Renal cortex interstitium (tissue), 15 donors: ENCODE results near the gene TUBA3D. TPM values are rescaled to one million over a fixed set of nuclear protein-coding genes. Genes with fewer than 3 reads are reported as not detected.
"Not testable (repeated sequence)": the region's sequence is repeated elsewhere in the genome, so short reads cannot be mapped to it uniquely, and the experiment has no call there.

Experiments used
- DNase-seq, 11 donors: peaks; one replicate each; pipeline ENCODE4 v3.0.0-alpha.2; 2013; ENCODE audit warnings: low read depth in 9 of 11, low spot score in 4 of 11; ENCODE audit errors: extremely low read depth in 1 of 11
- long read RNA-seq, 16 experiments: transcript quantifications; one replicate each; lab custom pipeline, GENCODE V29; 2026
- polyA plus RNA-seq, 3 donors: library from polyadenylated mRNA; unstranded; fragments of 120-200 nt; gene quantifications; one replicate each; pipeline ENCODE4 v1.2.1, GENCODE V29; 2013; ENCODE audit not compliant: insufficient read length in 3 of 3

The TUBA3D gene
- 1 to 10 TPM in 1 of 3 donors, under 1 TPM in 2; 0.33 to 1.8 (median 0.76) TPM for polyA plus RNA-seq
- long read RNA-seq, donor 1 = 0 reads
- long read RNA-seq, donor 2 = 0 reads
- long read RNA-seq, donor 3 = 0 reads
- long read RNA-seq, donor 4, partial matches to known transcripts = 175 of 181 reads
- long read RNA-seq, donor 4, other reads (novel, unspliced or antisense) = 6 of 181 reads
- long read RNA-seq, donor 5 = 0 reads
- long read RNA-seq, donor 6 = 0 reads
- long read RNA-seq, donor 7 = 0 reads
- long read RNA-seq, donor 8 = 0 reads
- long read RNA-seq, donor 9 = 0 reads
- long read RNA-seq, donor 10, partial matches to known transcripts = 0 of 6 reads
- long read RNA-seq, donor 10, other reads (novel, unspliced or antisense) = 6 of 6 reads
- long read RNA-seq, donor 11, partial matches to known transcripts = 25 of 143 reads
- long read RNA-seq, donor 11, other reads (novel, unspliced or antisense) = 118 of 143 reads
- long read RNA-seq, donor 12 = 0 reads
- long read RNA-seq, donor 13 = 0 reads
- long read RNA-seq, donor 14 = 0 reads
- long read RNA-seq, donor 15 = 0 reads
- long read RNA-seq, donor 16 = 0 reads

- DNase-seq = no peak
These were observed at the start of gene TUBA3D for GRCh38 chr2:131475831-131476230. TUBA3D (plus strand) TSS chr2:131476119; CDS start chr2:131476200, 81 bp downstream.

GRCh38 chr2:131426727-131427126 lies 49.2 kb upstream of the TUBA3D start:
- DNase-seq = no peak

GRCh38 chr2:131431336-131431735 lies 44.6 kb upstream of the TUBA3D start:
- no peak for DNase-seq

- DNase-seq = not testable (repeated sequence)
These were observed 35.0 kb upstream of the TUBA3D start for GRCh38 chr2:131440742-131441468.

- DNase-seq = not testable (repeated sequence)
These were observed 31.0 kb upstream of the TUBA3D start for GRCh38 chr2:131444736-131445514.

GRCh38 chr2:131445515-131445797 lies 30.5 kb upstream of the TUBA3D start:
- not testable (repeated sequence) for DNase-seq

GRCh38 chr2:131445896-131446295 lies 30.0 kb upstream of the TUBA3D start:
- DNase-seq = no peak

- DNase-seq = not testable (repeated sequence)
These were observed 27.9 kb upstream of the TUBA3D start for GRCh38 chr2:131447981-131448380.

GRCh38 chr2:131451265-131451949 lies 24.5 kb upstream of the TUBA3D start:
- DNase-seq = not testable (repeated sequence)

GRCh38 chr2:131454914-131455313 lies 21.0 kb upstream of the TUBA3D start:
- not testable (repeated sequence) for DNase-seq

GRCh38 chr2:131467722-131468121 lies 8.2 kb upstream of the TUBA3D start:
- not testable (repeated sequence) for DNase-seq

GRCh38 chr2:131470944-131471343 lies 5.0 kb upstream of the TUBA3D start:
- DNase-seq = not testable (repeated sequence)

GRCh38 chr2:131471624-131472023 lies 4.3 kb upstream of the TUBA3D start:
- not testable (repeated sequence) for DNase-seq

GRCh38 chr2:131473266-131473665 lies 2.7 kb upstream of the TUBA3D start:
- not testable (repeated sequence) for DNase-seq

- DNase-seq = not testable (repeated sequence)
These were observed 444 bp downstream of the TUBA3D start for GRCh38 chr2:131476363-131476762.

- DNase-seq = not testable (repeated sequence)
These were observed 1.3 kb downstream of the TUBA3D start for GRCh38 chr2:131477227-131477626.

- DNase-seq = not testable (repeated sequence)
These were observed 2.3 kb downstream of the TUBA3D start for GRCh38 chr2:131478074-131478849.
